ENCODE results near the gene CLCN5. TPM values are rescaled to one million over a fixed set of nuclear protein-coding genes. Genes with fewer than 3 reads are reported as not detected.

Gene CLCN5
- total and polyA plus RNA-seq, 3 donors from 2014 or later, result 6.8 to 22.1 (median 20.5) TPM

- WGBS, 2 donors, result 86 to 94% methylated on average over 4 of the region's 4 CpGs
- H3K4me1 ChIP-seq, result no peaks in the 10 kb centered on the region
- no peak for DNase-seq
Observed at GRCh38 chrX:49991758-49992157, 69.4 kb downstream of the CLCN5 start.

GRCh38 chrX:49992853-49993252 lies 70.5 kb downstream of the CLCN5 start:
- TF ChIP-seq CTCF (IDR thresholded peaks at IDR 0.05), result no peak
- TF ChIP-seq POLR2A (IDR thresholded peaks at IDR 0.05), result no peak
- H3K27me3 ChIP-seq, result no peaks in the 10 kb centered on the region
- H3K4me3 ChIP-seq, result no peak overlapping the region
- no peak overlapping the region for H3K27ac ChIP-seq
- H3K4me1 ChIP-seq, result no peaks in the 10 kb centered on the region
- DNase-seq, result no peak
- intact Hi-C loops (cut with DNase I; ENCODE audit: low total_unique reads), result no loop called here
- WGBS, 2 donors, result 33 to 45% methylated on average over 1 of the region's 1 CpG
- H3K9me3 ChIP-seq, result no peaks in the 10 kb centered on the region
- H3K36me3 ChIP-seq (ENCODE audit: low read depth, missing control alignments), result no peaks in the 10 kb centered on the region

More at GRCh38 chrX:49991758-49992157, 69.4 kb downstream of the CLCN5 start:
- Histone ChIP-seq H3K9me3 (no peaks in the 10 kb centered on the region), H3K27ac (no peak overlapping the region), H3K27me3 (no peaks in the 10 kb centered on the region), H3K4me3 (no peak overlapping the region), H3K36me3 (ENCODE audit: low read depth, missing control alignments) (no peaks in the 10 kb centered on the region)
- TF ChIP-seq POLR2A (IDR thresholded peaks at IDR 0.05) (no peak), CTCF (IDR thresholded peaks at IDR 0.05) (no peak)
- intact Hi-C loops (cut with DNase I; ENCODE audit: low total_unique reads), result no loop called here

- Histone ChIP-seq H3K4me1 (no peaks in the 10 kb centered on the region), H3K27ac (no peak overlapping the region), H3K36me3 (ENCODE audit: low read depth, missing control alignments) (no peaks in the 10 kb centered on the region), H3K4me3 (no peak overlapping the region), H3K9me3 (no peaks in the 10 kb centered on the region), H3K27me3 (no peaks in the 10 kb centered on the region)
- intact Hi-C loops (cut with DNase I; ENCODE audit: low total_unique reads), result no loop called here
- DNase-seq, result no peak
- 38 to 77% methylated on average over 1 of the region's 1 CpG for WGBS, 2 donors
- TF ChIP-seq POLR2A (IDR thresholded peaks at IDR 0.05) (no peak), CTCF (IDR thresholded peaks at IDR 0.05) (no peak)
Observed at GRCh38 chrX:49993661-49994060, 71.3 kb downstream of the CLCN5 start.

GRCh38 chrX:49995107-49995731 lies 72.8 kb downstream of the CLCN5 start:
- WGBS, 2 donors, result 70 to 77% methylated on average over 10 of the region's 10 CpGs
- H3K9me3 ChIP-seq, result no peaks in the 10 kb centered on the region
- H3K27ac ChIP-seq, result no peak overlapping the region
- intact Hi-C loops (cut with DNase I; ENCODE audit: low total_unique reads), result no loop called here
- no peaks in the 10 kb centered on the region for H3K27me3 ChIP-seq
- no peak for DNase-seq
- H3K36me3 ChIP-seq (ENCODE audit: low read depth, missing control alignments), result no peaks in the 10 kb centered on the region
- H3K4me3 ChIP-seq, result no peak overlapping the region
- no peaks in the 10 kb centered on the region for H3K4me1 ChIP-seq
- TF ChIP-seq POLR2A (IDR thresholded peaks at IDR 0.05) (no peak), CTCF (IDR thresholded peaks at IDR 0.05) (no peak)

GRCh38 chrX:49995795-49996455 lies 73.5 kb downstream of the CLCN5 start:
- TF ChIP-seq CTCF (IDR thresholded peaks at IDR 0.05) (no peak), POLR2A (IDR thresholded peaks at IDR 0.05) (no peak)
- Histone ChIP-seq H3K9me3 (no peaks in the 10 kb centered on the region), H3K4me1 (no peaks in the 10 kb centered on the region), H3K27me3 (no peaks in the 10 kb centered on the region), H3K4me3 (no peak overlapping the region), H3K27ac (no peak overlapping the region), H3K36me3 (ENCODE audit: low read depth, missing control alignments) (no peaks in the 10 kb centered on the region)
- DNase-seq, result no peak
- intact Hi-C loops (cut with DNase I; ENCODE audit: low total_unique reads), result no loop called here
- WGBS, 2 donors, result 64% methylated on average over 2 of the region's 2 CpGs
